ENCODE measurements around the gene GFI1B. TPM values are rescaled to one million over a fixed set of nuclear protein-coding genes. Genes with fewer than 3 reads are reported as not detected.

The GFI1B gene
- total and polyA plus RNA-seq, 2 of the 4 experiments (the other 2 are of a cell fraction), result 0.02 TPM; not detected in 1

- Histone ChIP-seq H4K20me1 (ENCODE audit: insufficient read depth, low read length) (no peaks in the 10 kb centered on the region), H2AK5ac (ENCODE audit: low read depth, low read length) (no peak overlapping the region), H2BK5ac (ENCODE audit: low read depth, low read length, poor library complexity, severe bottlenecking) (no peak overlapping the region), H3K27ac (ENCODE audit: insufficient read depth, low read length) (no peak overlapping the region), H3K27me3 (ENCODE audit: control insufficient read depth, insufficient read depth, low read length) (peaks cover 69% of the 10 kb centered on the region), H4K5ac (ENCODE audit: low read depth, low read length) (no peak overlapping the region), H3K9me1 (ENCODE audit: insufficient read depth, low read length) (no peaks in the 10 kb centered on the region), H3K36me3 (ENCODE audit: control insufficient read depth, insufficient read depth, low read length) (no peaks in the 10 kb centered on the region), H2AK9ac (replicated peaks; ENCODE audit: low read depth, low read length, poor library complexity) (no peak overlapping the region), H3K18ac (ENCODE audit: low read depth, low read length) (no peak overlapping the region), H3K56ac (ENCODE audit: extremely low read depth, insufficient read depth, low read length) (no peak overlapping the region), H3K14ac (replicated peaks; ENCODE audit: low read depth, low read length) (no peak overlapping the region), H3K9ac (ENCODE audit: low read depth, low read length) (no peak overlapping the region), H3K4me1 (ENCODE audit: control insufficient read depth, insufficient read depth, low read length) (no peaks in the 10 kb centered on the region), H3K4ac (ENCODE audit: low read depth, low read length) (no peak overlapping the region), H2BK15ac (ENCODE audit: low read depth, low read length) (no peak overlapping the region), H2AFZ (replicated peaks; ENCODE audit: low read length, poor library complexity) (no peak overlapping the region), H4K91ac (ENCODE audit: insufficient read depth, low read depth, low read length) (no peak overlapping the region), H3K4me3 (ENCODE audit: insufficient read depth, low read depth, low read length) (no peak overlapping the region), H2BK20ac (ENCODE audit: low read depth, low read length) (no peak overlapping the region), H4K8ac (ENCODE audit: low read depth in 2 of 2, low read length in 2 of 2) (no peak overlapping the region), H3K9me3 (ENCODE audit: control insufficient read depth, insufficient read depth, low read length) (no peaks in the 10 kb centered on the region), H3K4me2 (ENCODE audit: low read depth, low read length) (no peak overlapping the region), H3K23ac (ENCODE audit: low read depth, low read length) (no peak overlapping the region), H2BK120ac (ENCODE audit: low read depth, low read length) (no peak overlapping the region), H3K79me1 (ENCODE audit: low read depth in 1 of 2, low read length in 2 of 2) (no peaks in the 10 kb centered on the region)
- ChIA-PET POLR2A (ENCODE audit: unreplicated experiment) (no interaction called here), CTCF (no interaction called here)
- no TSS peak for BruUV-seq (replicated peaks)
- dilution Hi-C loops (cut with HindIII; ENCODE audit: low sequenced_read_pairs, unreplicated experiment), result no loop called here
- in situ Hi-C loops (cut with MboI; ENCODE audit: low sequenced_read_pairs), result no loop called here
- ATAC-seq (ENCODE audit: low read depth), result no peak
- WGBS, 2 experiments (ENCODE audit: extremely low coverage in 2 of 2, insufficient read length in 1 of 2), result 88% methylated on average over 6 of the region's 13 CpGs; no CpG with 5 or more reads in 1 of the 2 experiments
- TF ChIP-seq POLR2A (IDR thresholded peaks at IDR 0.05; ENCODE audit: low read depth, low read length) (no peak), RCOR1 (IDR thresholded peaks at IDR 0.05; ENCODE audit: insufficient replicate concordance, low read length) (no peak)
- intact Hi-C loops (cut with micrococcal nuclease), result no loop called here
- DNase-seq, result no peak
Measured at GRCh38 chr9:132989014-132989310, 10.5 kb downstream of the GFI1B start.

Measured in IMR-90 (cell line).